ENCODE results near the gene XRCC5. TPM values are rescaled to one million over a fixed set of nuclear protein-coding genes. Genes with fewer than 3 reads are reported as not detected.

The XRCC5 gene
- 100 to 1,000 TPM; 116 to 152 TPM for total RNA-seq

DNA sequence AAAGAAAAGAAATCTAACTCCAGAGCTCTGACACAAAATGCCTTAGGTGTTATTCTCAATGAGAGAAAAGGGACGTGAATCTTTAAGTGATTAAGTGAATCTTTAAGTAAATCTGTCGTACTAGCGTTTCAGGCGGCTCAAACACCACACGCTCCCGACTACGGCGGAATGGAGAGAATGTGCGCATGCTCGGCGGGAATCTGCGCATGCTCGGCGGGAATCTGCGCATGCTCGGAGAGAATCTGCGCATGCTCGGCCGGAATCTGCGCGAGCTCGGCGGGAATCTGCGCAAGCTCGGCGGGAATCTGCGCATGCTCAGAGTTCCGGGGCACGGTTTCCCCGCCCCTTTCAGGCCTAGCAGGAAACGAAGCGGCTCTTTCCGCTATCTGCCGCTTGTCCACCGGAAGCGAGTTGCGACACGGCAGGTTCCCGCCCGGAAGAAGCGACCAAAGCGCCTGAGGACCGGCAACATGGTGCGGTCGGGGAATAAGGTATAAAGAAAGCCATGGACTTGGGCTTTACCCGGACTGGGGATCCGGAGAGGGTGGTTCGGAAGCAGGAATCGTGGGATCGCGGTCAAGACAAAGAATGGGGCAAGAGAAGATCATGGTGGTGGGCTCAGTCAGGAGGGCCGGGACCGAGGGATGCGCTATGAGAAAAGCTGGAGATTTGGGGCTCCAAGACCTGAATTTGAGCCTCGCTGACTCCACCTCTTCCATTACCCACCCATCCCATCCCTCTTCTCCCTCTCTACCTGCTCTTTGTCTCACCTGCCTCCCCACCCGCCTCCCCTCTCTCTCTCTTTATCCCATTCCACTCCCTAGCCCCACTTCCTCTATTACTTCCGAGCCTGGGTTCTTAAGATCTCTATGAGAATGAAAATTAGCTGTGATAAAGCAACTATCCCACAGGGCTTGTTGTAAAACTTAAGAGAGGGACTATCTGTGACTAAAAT, at the start of gene XRCC5:
XRCC5 (plus strand) TSS at position 382 of the 955 bp plus-strand sequence; CDS start at position 471, 89 bp downstream.
- peaks cover 0 to 4% of the 10 kb centered on the region in 2 donors for H3K36me3 ChIP-seq
- H3K27me3 ChIP-seq (replicated peaks; ENCODE audit: insufficient read depth), result no peaks in the 10 kb centered on the region
- peaks cover 5% of the 10 kb centered on the region for H3K4me1 ChIP-seq (replicated peaks)
- DNase-seq (ENCODE audit: low spot score), result peak; percentile 93
- TF ChIP-seq CTCF (IDR thresholded peaks at IDR 0.05) (peak in 1 of 4 experiments; percentile 40), POLR2AphosphoS5 (IDR thresholded peaks at IDR 0.05) (peak; percentile 95), POLR2A (IDR thresholded peaks at IDR 0.05) (peak; percentile 39)
- under 1% methylated on average over 57 of the region's 57 CpGs for WGBS
- H3K4me3 ChIP-seq, result peak within 1 kb of the TSS; percentile 67 to 86
- peak within 1 kb of the TSS; percentile 79 for H3K27ac ChIP-seq
- intact Hi-C loops (cut with DNase I), result no loop called here
- no peaks in the 10 kb centered on the region for H3K9me3 ChIP-seq

GRCh38 chr2:216064014-216064630, 45.0 kb upstream of the XRCC5 start:
- H3K36me3 ChIP-seq, result no peaks in the 10 kb centered on the region
- intact Hi-C loops (cut with DNase I), result no loop called here
- no peak overlapping the region for H3K4me3 ChIP-seq
- H3K27ac ChIP-seq, result no peak overlapping the region
- 93% methylated on average over 2 of the region's 2 CpGs for WGBS
- no peak for TF ChIP-seq CTCF (IDR thresholded peaks at IDR 0.05)
- no peak for TF ChIP-seq POLR2A (IDR thresholded peaks at IDR 0.05)
- H3K4me1 ChIP-seq (replicated peaks), result no peaks in the 10 kb centered on the region
- no peak for DNase-seq (ENCODE audit: low spot score)
- H3K27me3 ChIP-seq (replicated peaks; ENCODE audit: insufficient read depth), result no peaks in the 10 kb centered on the region
- H3K9me3 ChIP-seq, result no peaks in the 10 kb centered on the region

GRCh38 chr2:216064665-216065064, 44.5 kb upstream of the XRCC5 start:
- Histone ChIP-seq H3K27ac (no peak overlapping the region), H3K36me3 (no peaks in the 10 kb centered on the region), H3K27me3 (replicated peaks; ENCODE audit: insufficient read depth) (no peaks in the 10 kb centered on the region), H3K9me3 (no peaks in the 10 kb centered on the region), H3K4me3 (no peak overlapping the region), H3K4me1 (replicated peaks) (no peaks in the 10 kb centered on the region)
- DNase-seq (ENCODE audit: low spot score), result no peak
- WGBS, result 88% methylated on average over 1 of the region's 1 CpG
- TF ChIP-seq POLR2AphosphoS5 (IDR thresholded peaks at IDR 0.05), result no peak
- TF ChIP-seq POLR2A (IDR thresholded peaks at IDR 0.05), result no peak
- no peak for TF ChIP-seq CTCF (IDR thresholded peaks at IDR 0.05)
- intact Hi-C loops (cut with DNase I), result no loop called here

GRCh38 chr2:216066230-216066629, 42.9 kb upstream of the XRCC5 start:
- TF ChIP-seq POLR2AphosphoS5 (IDR thresholded peaks at IDR 0.05) (no peak), POLR2A (IDR thresholded peaks at IDR 0.05) (no peak), CTCF (IDR thresholded peaks at IDR 0.05) (no peak)
- WGBS, result 77% methylated on average over 5 of the region's 5 CpGs
- Histone ChIP-seq H3K4me3 (no peak overlapping the region), H3K27me3 (replicated peaks; ENCODE audit: insufficient read depth) (no peaks in the 10 kb centered on the region), H3K9me3 (no peaks in the 10 kb centered on the region), H3K36me3 (no peaks in the 10 kb centered on the region), H3K4me1 (replicated peaks) (no peaks in the 10 kb centered on the region), H3K27ac (no peak overlapping the region)
- DNase-seq (ENCODE audit: low spot score), result no peak
- intact Hi-C loops (cut with DNase I), result no loop called here

All from prostate gland (tissue), 2 donors.